GM04503 (cell line): ENCODE measurements around the gene LYVE1.

Source experiments
- DNase-seq: peaks from one replicate; pipeline ENCODE4 v3.0.0-alpha.2; 2012; ENCODE audit warnings: low read depth

LYVE1 gene

GRCh38 chr11:10592331-10592730 lies 23.9 kb upstream of the LYVE1 start:
- peak; percentile 87 for DNase-seq

GRCh38 chr11:10591741-10592140 lies 23.3 kb upstream of the LYVE1 start:
- no peak for DNase-seq

GRCh38 chr11:10590218-10590915 lies 21.9 kb upstream of the LYVE1 start:
- DNase-seq, result no peak

GRCh38 chr11:10588904-10589303 lies 20.4 kb upstream of the LYVE1 start:
- no peak for DNase-seq

GRCh38 chr11:10587995-10588394 lies 19.5 kb upstream of the LYVE1 start:
- DNase-seq, result no peak

GRCh38 chr11:10587388-10587787 lies 18.9 kb upstream of the LYVE1 start:
- DNase-seq, result no peak

- DNase-seq, result no peak
Observed at GRCh38 chr11:10584071-10584501, 15.6 kb upstream of the LYVE1 start.

GRCh38 chr11:10581481-10582019 lies 13.1 kb upstream of the LYVE1 start:
- no peak for DNase-seq

GRCh38 chr11:10580623-10581022 lies 12.2 kb upstream of the LYVE1 start:
- DNase-seq, result no peak

GRCh38 chr11:10579700-10580099 lies 11.2 kb upstream of the LYVE1 start:
- no peak for DNase-seq

GRCh38 chr11:10576035-10576398 lies 7.6 kb upstream of the LYVE1 start:
- DNase-seq, result no peak

GRCh38 chr11:10575346-10576034 lies 7.0 kb upstream of the LYVE1 start:
- no peak for DNase-seq

GRCh38 chr11:10573556-10573955 lies 5.1 kb upstream of the LYVE1 start:
- no peak for DNase-seq

- no peak for DNase-seq
Observed at GRCh38 chr11:10573028-10573427, 4.6 kb upstream of the LYVE1 start.

- no peak for DNase-seq
Observed at GRCh38 chr11:10572533-10572932, 4.1 kb upstream of the LYVE1 start.

- no peak for DNase-seq
Observed at GRCh38 chr11:10567446-10567845, 1.0 kb downstream of the LYVE1 start.

GRCh38 chr11:10566257-10566957 lies 2.1 kb downstream of the LYVE1 start:
- no peak for DNase-seq

- no peak for DNase-seq
Observed at GRCh38 chr11:10565493-10565892, 3.0 kb downstream of the LYVE1 start.

GRCh38 chr11:10564696-10565318 lies 3.7 kb downstream of the LYVE1 start:
- DNase-seq, result no peak

- DNase-seq, result no peak
Observed at GRCh38 chr11:10564030-10564429, 4.4 kb downstream of the LYVE1 start.

- no peak for DNase-seq
Observed at GRCh38 chr11:10561947-10562346, 6.5 kb downstream of the LYVE1 start.

- DNase-seq, result no peak
Observed at GRCh38 chr11:10561043-10561818, 7.2 kb downstream of the LYVE1 start.
